Ovary (tissue), 9 donors: Measurements from ENCODE around the gene MEG3. TPM values are rescaled to one million over a fixed set of nuclear protein-coding genes. Genes with fewer than 3 reads are reported as not detected.
A peak's percentile ranks its signal among the peaks of the same experiment; 100 is the strongest.

Experiments
- DNase-seq, 5 donors: peaks; one replicate each; pipeline ENCODE4 v3.0.0-alpha.2; 2019 to 2020
- H3K27ac ChIP-seq, 2 donors: fragments of 200-600 bp; one replicate each; pipeline versions ENCODE4 v1.5.1 to v1.8.0; 2019 to 2022
- H3K27me3 ChIP-seq: fragments of 200-600 bp; one replicate; pipeline ENCODE4 v1.8.0; 2022
- H3K36me3 ChIP-seq: fragments of 200-600 bp; sonication (generic); one replicate; pipeline ENCODE4 v1.5.1; 2019
- H3K4me1 ChIP-seq: one replicate; pipeline ENCODE4 v1.8.1; 2013; ENCODE audit warnings: mild to moderate bottlenecking, moderate library complexity; ENCODE audit not compliant: insufficient read depth
- H3K4me3 ChIP-seq: fragments of 200-600 bp; sonication (generic); one replicate; pipeline ENCODE4 v1.5.1; 2017
- H3K9me3 ChIP-seq, 2 donors: fragments of 200-600 bp in 1 of 2; sonication (generic) in 1 of 2; one replicate each; pipeline versions ENCODE4 v1.5.1 to v1.8.1; 2013 to 2019; ENCODE audit warnings: mild to moderate bottlenecking in 1 of 2, moderate library complexity in 1 of 2
- EP300 ChIP-seq: sonication (generic); formaldehyde crosslinking; IDR thresholded peaks from one replicate; pipeline ENCODE4 v1.6.1; 2017; ENCODE audit warnings: antibody characterized with exemption
- POLR2A ChIP-seq: fragments of 450-650 bp; IDR thresholded peaks from one replicate; pipeline ENCODE4 v1.6.1; 2017; ENCODE audit warnings: antibody characterized with exemption, mild to moderate bottlenecking, moderate library complexity
- WGBS, 3 donors: extraction: QIAGEN DNeasy Blood & Tissue Kit in 1 of 3; methylation state at CpG; one replicate each; pipeline versions ENCODE4 v1.1.5 to v1.1.7; 2013 to 2017; 5-methylcytosine and 5-hydroxymethylcytosine counted together
- intact Hi-C, 4 donors: fragments of 100-400 bp; cut with DNase I; formaldehyde crosslinking; loops; one replicate each; pipeline versions ENCODE4 v1.11.0 to v1.15.1; 2022 to 2023
- polyA plus RNA-seq, 2 donors: library from polyadenylated mRNA; stranded (reverse); fragments of 200-250 nt in 1 of 2; fragments of 350-450 nt in 1 of 2; fragmentation: Illumina TruSeq in 1 of 2; extraction: RNeasy Lipid Tissue Mini Kit (QIAGEN cat#74804) in 1 of 2; gene quantifications; one replicate each; pipeline ENCODE4 v1.2.3, GENCODE V29; 2013 to 2014
- total RNA-seq, 7 donors: library from RNA; depleted of rRNA in 2 of 7; stranded (reverse); fragments of >200 nt in 2 of 7; fragmentation: NEBNext Ultra II Directional in 3 of 7; extraction: Animal tissue kit (Norgen Biotek cat#: 25700) in 3 of 7; gene quantifications; one replicate each; pipeline versions ENCODE4 v1.1.0 to v1.2.4, GENCODE V29; 2016 to 2023
- TF ChIP-seq, protein P1 (sequence below), 3 donors: fragments of 450-650 bp in 2 of 3; fragments of 200-600 bp in 1 of 3; IDR thresholded peaks; one replicate each; pipeline versions ENCODE4 v1.5.1 to v1.8.0; 2016 to 2022; ENCODE audit warnings: antibody characterized with exemption in 3 of 3, mild to moderate bottlenecking in 1 of 3
- donor health status: DM: no; HTN: no; CAD: no; lungs with moderate emphysema.
- donor health status: DM: no; HTN: no; CAD: no.
- donor health status: Bipolar disorder and iron deficiency.
- donor health status: DM: yes; HTN: yes; CAD: no.
- donor health status: DM: no; HTN: no; CAD: no.
- donor health status: DM: yes; HTN: yes; CAD: no.

The MEG3 gene
- total and polyA plus RNA-seq, 9 donors: 186 to 1,950 (median 396) TPM

DNA sequence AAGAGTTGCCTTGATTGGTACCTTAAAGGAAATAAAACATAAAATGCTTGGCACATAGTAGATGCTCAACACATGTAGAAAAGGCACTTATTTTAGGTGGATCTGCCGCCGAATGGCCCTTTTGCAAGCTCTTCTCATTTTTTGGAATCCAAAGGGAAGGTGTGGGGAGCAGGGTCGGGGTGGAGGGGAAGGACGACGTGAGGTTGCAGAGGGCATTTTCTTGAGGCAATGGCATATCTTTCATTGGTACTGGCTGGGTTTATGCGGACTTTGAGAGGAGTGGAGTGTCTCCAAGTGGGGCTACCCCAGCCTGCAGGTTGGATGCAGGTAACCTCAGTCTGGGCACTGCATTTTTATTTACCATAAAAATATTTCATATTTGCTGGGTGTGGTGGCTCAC is 69.5 kb downstream of the MEG3 start:
- peak in 1 of 5 donors; percentile 14 for DNase-seq
- Histone ChIP-seq H3K36me3 (no peaks in the 10 kb centered on the region), H3K4me1 (peaks cover 4% of the 10 kb centered on the region), H3K27ac (no peak overlapping the region), H3K27me3 (no peaks in the 10 kb centered on the region), H3K4me3 (no peak overlapping the region), H3K9me3 (no peaks in the 10 kb centered on the region)
- TF ChIP-seq EP300 (no peak), POLR2A (no peak)
- TF ChIP-seq, protein P1, sequence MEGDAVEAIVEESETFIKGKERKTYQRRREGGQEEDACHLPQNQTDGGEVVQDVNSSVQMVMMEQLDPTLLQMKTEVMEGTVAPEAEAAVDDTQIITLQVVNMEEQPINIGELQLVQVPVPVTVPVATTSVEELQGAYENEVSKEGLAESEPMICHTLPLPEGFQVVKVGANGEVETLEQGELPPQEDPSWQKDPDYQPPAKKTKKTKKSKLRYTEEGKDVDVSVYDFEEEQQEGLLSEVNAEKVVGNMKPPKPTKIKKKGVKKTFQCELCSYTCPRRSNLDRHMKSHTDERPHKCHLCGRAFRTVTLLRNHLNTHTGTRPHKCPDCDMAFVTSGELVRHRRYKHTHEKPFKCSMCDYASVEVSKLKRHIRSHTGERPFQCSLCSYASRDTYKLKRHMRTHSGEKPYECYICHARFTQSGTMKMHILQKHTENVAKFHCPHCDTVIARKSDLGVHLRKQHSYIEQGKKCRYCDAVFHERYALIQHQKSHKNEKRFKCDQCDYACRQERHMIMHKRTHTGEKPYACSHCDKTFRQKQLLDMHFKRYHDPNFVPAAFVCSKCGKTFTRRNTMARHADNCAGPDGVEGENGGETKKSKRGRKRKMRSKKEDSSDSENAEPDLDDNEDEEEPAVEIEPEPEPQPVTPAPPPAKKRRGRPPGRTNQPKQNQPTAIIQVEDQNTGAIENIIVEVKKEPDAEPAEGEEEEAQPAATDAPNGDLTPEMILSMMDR (IDR thresholded peaks at IDR 0.05): no peak
- intact Hi-C loops: no loop called here
- WGBS, 3 donors: 86 to 89% (median 86%) methylated on average over 6 of the region's 6 CpGs

DNA sequence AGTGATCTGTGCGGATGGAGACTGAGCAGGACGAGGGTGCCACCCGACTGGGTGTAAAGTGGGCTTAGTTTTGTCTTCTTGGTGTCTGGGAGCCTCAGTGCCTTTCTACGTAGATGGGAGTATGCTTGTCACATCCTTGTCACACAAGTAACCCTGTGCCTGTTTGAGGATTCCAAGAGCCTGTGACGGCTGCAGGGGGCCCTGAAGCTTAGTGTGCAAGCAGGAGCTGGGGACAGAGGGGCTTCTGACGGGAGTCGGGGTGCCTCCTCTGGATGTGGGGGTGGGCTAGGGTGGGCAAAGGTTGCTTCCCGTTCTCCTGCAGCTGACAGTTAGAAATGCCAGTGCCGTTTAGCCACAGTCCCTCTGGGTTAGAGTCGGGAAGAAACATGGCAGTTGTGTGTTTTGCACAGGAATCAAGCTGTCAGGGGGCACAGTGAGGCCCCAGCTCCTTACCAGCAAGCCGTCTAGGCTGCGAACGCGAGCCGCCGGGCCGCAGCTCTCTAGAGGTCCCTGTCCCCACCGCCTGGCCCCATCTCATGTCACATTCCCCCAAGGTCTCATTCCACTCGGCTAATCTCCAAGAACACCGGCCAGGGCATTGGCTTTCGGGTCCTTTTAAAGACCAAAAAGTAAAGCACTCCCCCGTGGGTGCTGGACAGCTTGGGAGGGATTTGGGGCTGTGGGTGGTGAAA is 70.6 kb downstream of the MEG3 start:
- no peaks in the 10 kb centered on the region for H3K27me3 ChIP-seq
- no peaks in the 10 kb centered on the region for H3K9me3 ChIP-seq
- H3K4me3 ChIP-seq: no peak overlapping the region
- 70 to 82% (median 75%) methylated on average over 22 of the region's 22 CpGs for WGBS, 3 donors
- peaks cover 4% of the 10 kb centered on the region for H3K4me1 ChIP-seq
- H3K36me3 ChIP-seq: no peaks in the 10 kb centered on the region
- DNase-seq: peak in 3 of 5 donors; percentile 8 to 24 (median 16)
- TF ChIP-seq POLR2A: no peak
- TF ChIP-seq, protein P1 (IDR thresholded peaks at IDR 0.05): no peak
- TF ChIP-seq EP300: no peak
- H3K27ac ChIP-seq: no peak overlapping the region
- intact Hi-C loops: no loop called here

DNA sequence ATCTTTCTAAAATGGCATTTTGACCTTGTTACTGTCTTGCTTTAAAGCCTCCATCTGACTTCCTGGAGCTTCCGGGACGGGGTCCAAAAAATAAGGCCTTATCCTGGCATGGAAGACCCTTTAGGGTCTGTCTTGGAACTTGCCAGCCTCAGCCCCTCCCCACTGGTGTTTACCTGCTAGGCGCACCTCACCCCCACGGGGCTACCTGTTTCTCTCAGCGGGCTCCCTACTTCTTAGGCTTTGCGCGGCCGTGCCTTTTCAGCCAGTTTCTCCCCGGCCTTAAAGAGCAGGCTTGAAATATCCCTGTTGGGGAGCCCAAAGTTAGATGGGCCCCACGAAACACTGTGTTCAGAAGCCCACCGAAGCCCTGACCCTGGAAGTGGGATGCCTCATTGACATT is 72.5 kb downstream of the MEG3 start:
- Histone ChIP-seq H3K36me3 (no peaks in the 10 kb centered on the region), H3K4me1 (peaks cover 4% of the 10 kb centered on the region)
- peak in 2 of 5 donors; percentile 10 to 38 for DNase-seq

DNA sequence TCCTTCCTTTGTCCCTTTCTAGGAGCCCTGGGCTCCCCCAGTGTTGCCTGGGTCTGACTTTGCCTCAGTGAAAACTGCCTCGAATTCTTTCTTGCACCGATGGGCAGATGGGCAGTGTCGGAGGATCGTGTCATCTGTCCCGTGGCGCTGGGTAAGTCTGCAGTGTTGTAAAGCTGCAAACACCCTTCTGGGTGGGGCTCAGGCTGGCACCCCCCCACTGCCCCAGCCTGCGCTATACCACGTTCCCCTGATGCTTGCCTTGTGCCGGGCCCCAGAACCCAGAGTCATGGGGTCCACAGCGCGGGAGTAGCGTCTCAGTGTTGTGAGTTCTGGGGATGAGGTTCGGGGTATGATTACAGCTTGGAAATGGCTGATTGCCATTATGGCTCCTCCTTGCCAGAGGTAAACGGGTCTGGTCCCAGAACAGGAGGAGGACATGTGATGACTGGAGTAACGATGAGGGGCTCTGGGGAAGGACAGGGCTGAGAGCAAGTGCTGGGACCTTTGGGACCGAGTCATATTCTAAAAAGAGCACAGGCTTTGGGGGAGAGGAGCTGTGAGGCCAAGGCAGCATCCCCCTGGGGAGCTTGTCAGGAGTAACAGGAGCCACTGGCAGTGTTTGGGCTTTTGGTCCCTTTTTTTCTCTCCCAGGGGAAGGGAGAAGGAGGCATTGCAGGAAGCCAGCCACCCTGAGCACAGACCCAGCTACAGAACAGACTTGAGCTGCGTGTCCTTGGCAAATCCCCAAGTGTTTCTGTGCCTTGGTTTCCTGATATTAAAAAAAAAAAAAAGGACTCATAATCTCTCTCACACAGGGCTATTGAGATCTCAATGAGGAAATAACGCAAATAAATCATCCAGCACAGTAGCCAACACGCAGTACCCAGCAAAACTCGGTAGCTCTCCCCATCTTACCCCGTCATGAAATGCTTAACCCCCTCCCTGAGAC is 73.3 kb downstream of the MEG3 start:
- 32 to 49% (median 49%) methylated on average over 21 of the region's 21 CpGs for WGBS, 3 donors
- intact Hi-C loops: no loop called here
- DNase-seq: peak in 4 of 5 donors; percentile 28 to 62 (median 58)
- H3K36me3 ChIP-seq: no peaks in the 10 kb centered on the region
- H3K27ac ChIP-seq: no peak overlapping the region
- no peak for TF ChIP-seq POLR2A
- no peaks in the 10 kb centered on the region for H3K9me3 ChIP-seq
- H3K27me3 ChIP-seq: no peaks in the 10 kb centered on the region
- H3K4me3 ChIP-seq: no peak overlapping the region
- H3K4me1 ChIP-seq: peaks cover 4% of the 10 kb centered on the region

More for the DNA sequence above, 72.5 kb downstream of the MEG3 start:
- intact Hi-C loops: no loop called here
- Histone ChIP-seq H3K27me3 (no peaks in the 10 kb centered on the region), H3K9me3 (no peaks in the 10 kb centered on the region), H3K4me3 (no peak overlapping the region), H3K27ac (no peak overlapping the region)
- TF ChIP-seq POLR2A (no peak), EP300 (no peak)
- TF ChIP-seq, protein P1 (IDR thresholded peaks at IDR 0.05): no peak
- 58 to 64% (median 60%) methylated on average over 11 of the region's 11 CpGs for WGBS, 3 donors
